Keratinocyte (primary cell): ENCODE data around the gene KRT24.

Experiments
- CTCF ChIP-seq, 3 experiments: IDR thresholded peaks in 1 of 3; conservative IDR thresholded peaks in 1 of 3; optimal IDR thresholded peaks in 1 of 3; 2 replicates in 2 of 3; 3 replicates in 1 of 3; pipeline versions ENCODE3 to v1.5.1; 2011; ENCODE audit warnings: low read length in 3 of 3, mild to moderate bottlenecking in 3 of 3, moderate library complexity in 2 of 3, control low read depth in 1 of 3, inconsistent platforms in 1 of 3; ENCODE audit not compliant: insufficient read depth in 2 of 3; ENCODE audit errors: extremely low read depth in 1 of 3
- EZH2 ChIP-seq: IDR thresholded peaks from one replicate; pipeline ENCODE4 v1.6.1; 2012; ENCODE audit warnings: inconsistent platforms, mild to moderate bottlenecking, low read length, moderate library complexity

- TF ChIP-seq CTCF (optimal IDR thresholded peaks at IDR 0.05 in 1 of 3, IDR thresholded peaks at IDR 0.05 in 1 of 3, conservative IDR thresholded peaks at IDR 0.05 in 1 of 3; ENCODE audit: extremely low read depth in 1 of 3, insufficient read depth in 2 of 3, low read length in 3 of 3): no peak
- no peak for TF ChIP-seq EZH2
Observed at GRCh38 chr17:40679523-40679907, 24.0 kb downstream of the KRT24 start.
